GM23248 (cell line): ENCODE results near the gene AP3D1. TPM values are rescaled to one million over a fixed set of nuclear protein-coding genes. Genes with fewer than 3 reads are reported as not detected.

Experiments used
- DNase-seq: peaks from one replicate; pipeline ENCODE4 v3.0.0-alpha.2; 2015
- H2AFZ ChIP-seq: fragments of 200-600 bp; sonication (generic); 2 replicates; pipeline ENCODE4 v1.6.1; 2016; ENCODE audit warnings: antibody characterized with exemption
- H3F3A ChIP-seq: fragments of 200-600 bp; sonication (generic); 2 replicates; pipeline ENCODE4 v1.6.1; 2016; ENCODE audit warnings: mild to moderate bottlenecking, antibody characterized with exemption, mixed run types; ENCODE audit not compliant: insufficient read depth
- H3K27ac ChIP-seq: fragments of 200-600 bp; sonication (generic); 2 replicates; pipeline ENCODE4 v1.5.1; 2016; ENCODE audit warnings: mild to moderate bottlenecking
- H3K27me3 ChIP-seq: fragments of 200-600 bp; sonication (generic); replicated peaks from 2 replicates; pipeline ENCODE4 v1.6.1; 2016; ENCODE audit warnings: mild to moderate bottlenecking; ENCODE audit not compliant: insufficient read depth
- H3K36me3 ChIP-seq: fragments of 200-600 bp; sonication (generic); 2 replicates; pipeline ENCODE4 v1.6.1; 2016; ENCODE audit warnings: low read depth, mild to moderate bottlenecking
- H3K4me1 ChIP-seq: fragments of 200-600 bp; sonication (generic); 2 replicates; pipeline ENCODE4 v1.6.1; 2016; ENCODE audit warnings: mild to moderate bottlenecking; ENCODE audit not compliant: insufficient read depth
- H3K4me2 ChIP-seq: fragments of 200-600 bp; sonication (generic); one replicate; pipeline ENCODE4 v1.6.1; 2016; ENCODE audit warnings: mild to moderate bottlenecking; ENCODE audit not compliant: unreplicated experiment
- H3K4me3 ChIP-seq: fragments of 200-600 bp; sonication (generic); 2 replicates; pipeline ENCODE4 v1.5.1; 2016; ENCODE audit warnings: mild to moderate bottlenecking
- H3K79me2 ChIP-seq: fragments of 200-600 bp; sonication (generic); 2 replicates; pipeline ENCODE4 v1.6.1; 2016; ENCODE audit warnings: mild to moderate bottlenecking; ENCODE audit not compliant: insufficient read depth
- H3K9ac ChIP-seq: fragments of 200-600 bp; sonication (generic); 2 replicates; pipeline ENCODE4 v1.6.1; 2016; ENCODE audit warnings: mild to moderate bottlenecking
- H3K9me2 ChIP-seq: fragments of 200-600 bp; sonication (generic); 2 replicates; pipeline ENCODE4 v1.6.1; 2016; ENCODE audit warnings: mixed run types, mild to moderate bottlenecking, moderate library complexity; ENCODE audit not compliant: insufficient read depth
- H3K9me3 ChIP-seq: fragments of 200-600 bp; sonication (generic); one replicate; pipeline ENCODE4 v1.6.1; 2017; ENCODE audit warnings: low read depth
- H4K20me1 ChIP-seq: fragments of 200-600 bp; sonication (generic); 2 replicates; pipeline ENCODE4 v1.6.0; 2016; ENCODE audit not compliant: insufficient read depth
- EZH2 ChIP-seq: fragments of 200-600 bp; sonication (generic); IDR thresholded peaks from 2 replicates; pipeline ENCODE4 v1.6.1; 2018; ENCODE audit warnings: antibody characterized with exemption, mild to moderate bottlenecking; ENCODE audit not compliant: insufficient read depth, poor library complexity, severe bottlenecking
- EZH2phosphoT487 ChIP-seq: fragments of 200-600 bp; sonication (generic); IDR thresholded peaks from 2 replicates; pipeline ENCODE4 v1.6.1; 2018; ENCODE audit warnings: antibody characterized with exemption, moderate library complexity, mild to moderate bottlenecking, low read depth; ENCODE audit not compliant: insufficient read depth
- WGBS, 2 experiments: methylation state at CpG; one replicate each; pipeline ENCODE4 v1.1.6; 2015 to 2017; ENCODE audit warnings: low lambda C conversion rate in 2 of 2, low coverage in 1 of 2; ENCODE audit errors: missing lambda C conversion rate in 2 of 2; 5-methylcytosine and 5-hydroxymethylcytosine counted together
- in situ Hi-C: fragments of 300-500 bp; cut with MboI; formaldehyde crosslinking; loops from 2 replicates; pipeline ENCODE4 v1.15.0; 2020
- polyA plus RNA-seq: library from polyadenylated mRNA; unstranded; fragments of >200 nt; fragmentation: Nextera tagmentation; extraction: Ambion mirVana; gene quantifications from 2 replicates; pipeline ENCODE4 v1.2.1, GENCODE V29; 2016
- total RNA-seq: library from RNA; depleted of rRNA; stranded (reverse); fragments of >200 nt; shearing (Covaris generic); gene quantifications from 2 replicates; pipeline ENCODE4 v1.2.3, GENCODE V29; 2014

AP3D1 gene
- total and polyA plus RNA-seq, 2 experiments from 2014 or later, result 79.0 to 97.6 TPM

DNA sequence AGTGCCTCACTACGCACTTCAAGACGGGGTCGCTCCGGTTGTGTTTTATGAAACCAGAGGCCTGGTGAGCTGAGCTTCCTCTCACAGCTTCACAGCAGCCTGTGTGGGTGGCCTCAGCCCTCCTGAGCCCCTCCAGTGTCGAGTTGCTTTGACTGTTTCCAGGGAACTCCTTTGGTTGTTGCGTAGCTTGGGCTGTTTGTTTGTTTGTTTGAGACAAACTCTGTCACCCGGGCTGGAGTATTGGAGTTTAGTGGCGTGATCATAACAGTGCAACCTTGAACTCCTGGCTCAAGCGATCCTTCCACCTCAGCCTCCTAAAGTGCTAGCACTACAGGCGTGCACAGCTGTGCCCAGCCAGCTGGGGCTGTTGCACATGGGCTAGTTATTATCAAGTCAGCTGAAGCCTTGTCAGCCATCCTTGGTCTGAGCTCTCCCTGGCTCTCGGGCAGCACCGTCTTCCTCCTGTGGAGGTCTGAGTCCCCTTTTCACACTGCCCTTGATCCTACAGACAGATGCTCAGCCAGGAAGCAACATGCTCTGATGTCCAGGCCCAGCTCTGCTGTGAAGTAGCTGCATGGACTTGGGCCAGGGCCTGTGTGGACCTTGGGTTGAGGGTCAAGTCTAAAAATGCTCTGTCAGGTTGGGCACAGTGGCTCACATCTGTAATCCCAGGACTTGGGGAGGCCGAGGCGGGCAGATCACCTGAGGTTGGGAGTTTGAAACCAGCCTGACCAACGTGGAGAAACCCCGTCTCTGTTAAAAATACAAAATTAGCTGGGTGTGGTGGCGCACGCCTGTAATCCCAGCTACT lies 22.6 kb upstream of the AP3D1 start:
- Histone ChIP-seq H3K9me2 (no peaks in the 10 kb centered on the region), H3K27ac (no peak overlapping the region), H2AFZ (no peak overlapping the region), H4K20me1 (no peaks in the 10 kb centered on the region), H3K36me3 (no peaks in the 10 kb centered on the region), H3K4me3 (no peak overlapping the region), H3K9me3 (no peaks in the 10 kb centered on the region), H3F3A (peaks cover 11% of the 10 kb centered on the region), H3K27me3 (no peaks in the 10 kb centered on the region), H3K4me1 (peaks cover 22% of the 10 kb centered on the region), H3K79me2 (peaks cover 98% of the 10 kb centered on the region), H3K9ac (no peak overlapping the region), H3K4me2 (no peak overlapping the region)
- no peak for TF ChIP-seq EZH2phosphoT487
- 96% methylated on average over 18 of the region's 18 CpGs for WGBS, 2 experiments
- DNase-seq, result no peak
- in situ Hi-C loops, result no loop called here

DNA sequence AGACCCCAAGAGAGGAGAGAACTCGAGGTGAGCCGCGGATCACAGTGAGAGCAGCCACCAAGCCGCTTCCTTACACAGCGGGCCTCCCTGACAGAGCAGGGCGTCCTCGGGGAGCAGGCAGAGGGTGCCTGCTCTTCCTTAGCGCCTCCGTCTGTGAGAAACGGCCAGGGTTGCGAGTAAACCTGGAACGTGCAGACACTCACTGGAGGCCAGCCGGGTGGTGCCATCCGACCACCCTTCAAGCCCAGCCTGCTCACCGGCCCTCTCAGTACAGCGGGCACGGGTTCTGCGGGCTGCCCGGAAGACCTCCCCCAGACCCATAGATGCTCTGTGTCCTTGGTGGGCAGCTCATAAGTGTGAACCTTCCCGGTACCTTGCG lies 22.0 kb upstream of the AP3D1 start:
- TF ChIP-seq EZH2 (no peak), EZH2phosphoT487 (no peak)
- H3K27me3 ChIP-seq, result no peaks in the 10 kb centered on the region
- H3K4me2 ChIP-seq, result no peak overlapping the region
- H3K36me3 ChIP-seq, result no peaks in the 10 kb centered on the region
- in situ Hi-C loops, result no loop called here
- peaks cover 93% of the 10 kb centered on the region for H3K79me2 ChIP-seq
- H3K9me2 ChIP-seq, result no peaks in the 10 kb centered on the region
- no peak overlapping the region for H3K27ac ChIP-seq
- H2AFZ ChIP-seq, result no peak overlapping the region
- no peaks in the 10 kb centered on the region for H3K9me3 ChIP-seq
- H3K9ac ChIP-seq, result no peak overlapping the region
- WGBS, 2 experiments, result 95 to 98% methylated on average over 20 to 21 of the region's 21 CpGs
- H3F3A ChIP-seq, result peaks cover 14% of the 10 kb centered on the region
- H3K4me1 ChIP-seq, result peaks cover 26% of the 10 kb centered on the region
- H3K4me3 ChIP-seq, result no peak overlapping the region
- H4K20me1 ChIP-seq, result no peaks in the 10 kb centered on the region
- DNase-seq, result no peak

DNA sequence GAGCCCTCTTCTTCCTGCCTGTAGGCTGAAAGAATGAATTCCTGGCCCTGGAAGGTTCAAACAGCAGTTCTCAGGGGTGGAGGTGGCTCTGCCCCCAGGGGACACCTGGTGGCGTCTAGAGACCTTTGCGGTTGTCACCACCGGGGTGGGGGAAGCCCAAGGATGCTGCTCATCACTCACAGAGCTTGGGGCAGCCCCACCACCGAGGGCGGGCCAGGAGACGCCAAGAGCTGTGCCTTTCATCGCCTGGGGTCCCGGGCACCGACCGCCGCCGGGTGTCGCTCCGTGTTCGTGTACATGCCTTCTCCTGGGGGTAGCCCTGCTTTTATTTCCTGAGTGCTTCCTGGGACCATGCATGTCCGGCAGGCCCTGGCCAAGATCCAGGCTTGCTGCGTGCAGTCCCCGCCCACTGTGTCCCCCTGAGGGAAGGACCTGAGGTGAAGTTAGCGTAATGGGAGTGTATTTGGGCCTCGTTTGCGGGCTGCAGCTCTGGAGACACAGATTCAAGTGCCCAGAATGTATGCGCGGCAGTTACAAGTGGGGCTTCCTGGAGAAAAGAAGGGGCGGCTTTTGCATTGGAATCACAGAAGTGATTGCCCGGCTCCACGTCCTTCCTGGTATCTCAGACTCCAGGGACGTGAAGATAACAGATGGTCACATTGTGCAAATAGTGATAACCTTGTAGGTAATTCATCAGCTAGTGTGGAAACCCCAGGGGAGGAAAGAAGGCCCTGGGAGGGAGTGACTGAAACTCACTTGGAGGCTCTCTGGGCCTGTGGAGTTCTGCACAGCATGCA lies 20.2 kb upstream of the AP3D1 start:
- Histone ChIP-seq H3K4me3 (no peak overlapping the region), H3K9me2 (no peaks in the 10 kb centered on the region), H3K36me3 (no peaks in the 10 kb centered on the region), H2AFZ (no peak overlapping the region), H3K4me2 (no peak overlapping the region), H3K4me1 (peaks cover 43% of the 10 kb centered on the region), H4K20me1 (no peaks in the 10 kb centered on the region), H3K27me3 (no peaks in the 10 kb centered on the region), H3K27ac (no peak overlapping the region), H3K79me2 (peaks cover 89% of the 10 kb centered on the region), H3K9me3 (no peaks in the 10 kb centered on the region), H3F3A (peaks cover 31% of the 10 kb centered on the region), H3K9ac (no peak overlapping the region)
- no peak for TF ChIP-seq EZH2
- no peak for TF ChIP-seq EZH2phosphoT487
- WGBS, 2 experiments, result 85 to 87% methylated on average over 20 to 27 of the region's 27 CpGs
- DNase-seq, result no peak
- in situ Hi-C loops, result no loop called here

- H3K27ac ChIP-seq, result no peak overlapping the region
- no peak overlapping the region for H3K4me3 ChIP-seq
- DNase-seq, result no peak
- H3F3A ChIP-seq, result peaks cover 35% of the 10 kb centered on the region
- H3K36me3 ChIP-seq, result no peaks in the 10 kb centered on the region
- H3K9ac ChIP-seq, result no peak overlapping the region
- H3K4me1 ChIP-seq, result peaks cover 49% of the 10 kb centered on the region
- H3K4me2 ChIP-seq, result no peak overlapping the region
- no peaks in the 10 kb centered on the region for H3K9me2 ChIP-seq
- no peaks in the 10 kb centered on the region for H3K9me3 ChIP-seq
- H3K27me3 ChIP-seq, result no peaks in the 10 kb centered on the region
- in situ Hi-C loops, result no loop called here
- TF ChIP-seq EZH2, result no peak
- 89 to 90% methylated on average over 5 of the region's 5 CpGs for WGBS, 2 experiments
- H4K20me1 ChIP-seq, result no peaks in the 10 kb centered on the region
- peaks cover 89% of the 10 kb centered on the region for H3K79me2 ChIP-seq
- H2AFZ ChIP-seq, result no peak overlapping the region
Measured at GRCh38 chr19:2170987-2171348, 19.6 kb upstream of the AP3D1 start.
